Measurements from ENCODE around the gene ATP1A1. TPM values are rescaled to one million over a fixed set of nuclear protein-coding genes. Genes with fewer than 3 reads are reported as not detected.

Gene ATP1A1
- polyA plus RNA-seq, 3 donors: 32.3 to 135 (median 32.7) TPM

DNA sequence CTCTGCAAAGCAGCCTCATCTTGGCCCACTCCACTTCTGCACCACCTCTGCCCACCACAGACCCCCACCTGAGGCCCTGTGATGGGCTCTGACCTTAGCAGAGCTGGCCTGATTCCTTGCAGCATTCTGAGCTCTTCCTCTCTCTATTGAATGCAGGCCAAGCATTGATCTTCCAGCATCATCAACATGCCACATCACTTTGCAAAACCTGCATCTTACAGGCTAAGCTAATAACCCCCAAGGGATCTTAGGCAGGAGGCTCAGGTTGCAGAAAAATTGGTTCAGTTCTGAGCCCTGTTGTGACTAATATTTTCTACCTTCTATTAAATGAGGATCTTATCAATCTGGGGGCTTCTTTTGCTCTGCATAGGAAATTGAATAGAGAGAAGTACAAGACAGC is 78.7 kb downstream of the ATP1A1 start:
- Mint-ChIP-seq H3K9me3 (no peaks in the 10 kb centered on the region), H3K4me1 (no peaks in the 10 kb centered on the region), H3K4me3 (no peak overlapping the region), H3K36me3 (no peaks in the 10 kb centered on the region), H3K27me3 (ENCODE audit: low read depth in 3 of 3) (peaks cover 0 to 5% (median 1%) of the 10 kb centered on the region in 3 donors), H3K27ac (no peak overlapping the region)
- TF ChIP-seq, protein P1, sequence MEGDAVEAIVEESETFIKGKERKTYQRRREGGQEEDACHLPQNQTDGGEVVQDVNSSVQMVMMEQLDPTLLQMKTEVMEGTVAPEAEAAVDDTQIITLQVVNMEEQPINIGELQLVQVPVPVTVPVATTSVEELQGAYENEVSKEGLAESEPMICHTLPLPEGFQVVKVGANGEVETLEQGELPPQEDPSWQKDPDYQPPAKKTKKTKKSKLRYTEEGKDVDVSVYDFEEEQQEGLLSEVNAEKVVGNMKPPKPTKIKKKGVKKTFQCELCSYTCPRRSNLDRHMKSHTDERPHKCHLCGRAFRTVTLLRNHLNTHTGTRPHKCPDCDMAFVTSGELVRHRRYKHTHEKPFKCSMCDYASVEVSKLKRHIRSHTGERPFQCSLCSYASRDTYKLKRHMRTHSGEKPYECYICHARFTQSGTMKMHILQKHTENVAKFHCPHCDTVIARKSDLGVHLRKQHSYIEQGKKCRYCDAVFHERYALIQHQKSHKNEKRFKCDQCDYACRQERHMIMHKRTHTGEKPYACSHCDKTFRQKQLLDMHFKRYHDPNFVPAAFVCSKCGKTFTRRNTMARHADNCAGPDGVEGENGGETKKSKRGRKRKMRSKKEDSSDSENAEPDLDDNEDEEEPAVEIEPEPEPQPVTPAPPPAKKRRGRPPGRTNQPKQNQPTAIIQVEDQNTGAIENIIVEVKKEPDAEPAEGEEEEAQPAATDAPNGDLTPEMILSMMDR (IDR thresholded peaks at IDR 0.05): no peak
- H2AFZ ChIP-seq (ENCODE audit: insufficient read depth, low read depth, low read length, poor library complexity, severe bottlenecking): no peak overlapping the region
- no peak overlapping the region for H3K4me2 ChIP-seq (replicated peaks; ENCODE audit: extremely low read depth, low read length, poor library complexity, severe bottlenecking)
- intact Hi-C loops (cut with micrococcal nuclease): no loop called here
- no peak overlapping the region for H3K9ac ChIP-seq (ENCODE audit: insufficient read depth, low read length, poor library complexity, severe bottlenecking)
- no peaks in the 10 kb centered on the region for H3K9me3 ChIP-seq (replicated peaks in 1 of 2; ENCODE audit: control insufficient read depth in 1 of 2, insufficient read depth in 1 of 2, low read length in 2 of 2)
- no peaks in the 10 kb centered on the region for H3K36me3 ChIP-seq (replicated peaks in 1 of 2; ENCODE audit: control insufficient read depth in 1 of 2, insufficient read depth in 2 of 2, low read length in 2 of 2)
- H3K4me1 ChIP-seq (ENCODE audit: control insufficient read depth in 1 of 2, insufficient read depth in 2 of 2, low read length in 2 of 2): no peaks in the 10 kb centered on the region
- no peak overlapping the region for H3K4me3 ChIP-seq (replicated peaks in 1 of 3; ENCODE audit: low read depth in 2 of 3, low read length in 3 of 3)
- no peak overlapping the region for H3K27ac ChIP-seq (ENCODE audit: low read depth in 1 of 2, low read length in 2 of 2)
- no peaks in the 10 kb centered on the region for H4K20me1 ChIP-seq (ENCODE audit: insufficient read depth, low read length)
- no peaks in the 10 kb centered on the region for H3K79me2 ChIP-seq (ENCODE audit: insufficient read depth, low read length)
- no peaks in the 10 kb centered on the region for H3K27me3 ChIP-seq (ENCODE audit: control insufficient read depth in 2 of 2, insufficient read depth in 2 of 2, low read length in 2 of 2)
- DNase-seq: no peak

DNA sequence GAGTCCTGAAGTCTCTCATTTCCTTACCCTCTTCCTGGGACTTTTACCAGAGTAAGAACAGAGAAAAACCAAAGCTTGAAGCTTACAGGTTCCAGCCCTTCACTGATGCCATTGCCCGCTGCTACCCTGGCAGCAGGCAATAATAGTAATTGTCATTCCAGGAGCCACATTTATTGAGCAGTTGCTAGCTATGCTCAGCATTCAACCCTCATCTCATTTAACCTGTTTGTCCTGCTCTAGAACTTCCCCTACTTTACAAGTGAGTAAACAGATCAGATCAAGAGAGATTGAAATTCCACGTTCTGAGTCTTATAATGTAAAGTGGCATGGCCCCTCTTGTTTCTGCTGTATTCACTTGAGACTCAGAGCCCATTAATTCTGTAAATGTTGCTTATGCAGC is 80.4 kb downstream of the ATP1A1 start:
- Histone ChIP-seq H3K4me1 (ENCODE audit: control insufficient read depth in 1 of 2, insufficient read depth in 2 of 2, low read length in 2 of 2) (no peaks in the 10 kb centered on the region), H3K4me3 (replicated peaks in 1 of 3; ENCODE audit: low read depth in 2 of 3, low read length in 3 of 3) (no peak overlapping the region), H3K4me2 (replicated peaks; ENCODE audit: extremely low read depth, low read length, poor library complexity, severe bottlenecking) (no peak overlapping the region), H3K9me3 (replicated peaks in 1 of 2; ENCODE audit: control insufficient read depth in 1 of 2, insufficient read depth in 1 of 2, low read length in 2 of 2) (no peaks in the 10 kb centered on the region), H4K20me1 (ENCODE audit: insufficient read depth, low read length) (no peaks in the 10 kb centered on the region), H3K36me3 (replicated peaks in 1 of 2; ENCODE audit: control insufficient read depth in 1 of 2, insufficient read depth in 2 of 2, low read length in 2 of 2) (no peaks in the 10 kb centered on the region), H3K79me2 (ENCODE audit: insufficient read depth, low read length) (no peaks in the 10 kb centered on the region), H3K27me3 (ENCODE audit: control insufficient read depth in 2 of 2, insufficient read depth in 2 of 2, low read length in 2 of 2) (no peaks in the 10 kb centered on the region), H3K9ac (ENCODE audit: insufficient read depth, low read length, poor library complexity, severe bottlenecking) (no peak overlapping the region), H3K27ac (ENCODE audit: low read depth in 1 of 2, low read length in 2 of 2) (no peak overlapping the region), H2AFZ (ENCODE audit: insufficient read depth, low read depth, low read length, poor library complexity, severe bottlenecking) (no peak overlapping the region)
- Mint-ChIP-seq H3K4me1 (no peaks in the 10 kb centered on the region), H3K9me3 (peaks cover 0 to 4% (median 0%) of the 10 kb centered on the region in 7 donors), H3K27me3 (ENCODE audit: low read depth in 3 of 3) (peaks cover 0 to 5% (median 1%) of the 10 kb centered on the region in 3 donors), H3K36me3 (no peaks in the 10 kb centered on the region), H3K27ac (no peak overlapping the region), H3K4me3 (no peak overlapping the region)
- TF ChIP-seq, protein P1 (IDR thresholded peaks at IDR 0.05): no peak
- intact Hi-C loops (cut with micrococcal nuclease): no loop called here
- WGBS (ENCODE audit: insufficient coverage): 94% methylated on average over 2 of the region's 2 CpGs
- DNase-seq: no peak

All from CD14-positive monocyte (primary cell).